ENCODE data around the gene TAPT1. TPM values are rescaled to one million over a fixed set of nuclear protein-coding genes. Genes with fewer than 3 reads are reported as not detected.

TAPT1 gene
- total and polyA plus RNA-seq, 10 donors: 10.7 to 53.7 (median 42.4) TPM

GRCh38 chr4:16238327-16238726, 12.1 kb upstream of the TAPT1 start:
- Histone ChIP-seq H3K27ac (peak overlapping the region in 4 of 8 donors; percentile 3 to 69 (median 57)), H3K27me3 (replicated peaks in 1 of 7) (no peaks in the 10 kb centered on the region), H3K36me3 (peaks cover 0 to 22% (median 0%) of the 10 kb centered on the region in 6 donors), H3K9me3 (no peaks in the 10 kb centered on the region), H3K4me1 (peaks cover 0 to 51% (median 6%) of the 10 kb centered on the region in 6 donors), H3K4me3 (peak overlapping the region in 1 of 8 donors; percentile 21)
- 74 to 82% (median 77%) methylated on average over 3 of the region's 3 CpGs for WGBS, 5 donors
- no peak for TF ChIP-seq POLR2AphosphoS5 (IDR thresholded peaks at IDR 0.05)
- no peak for TF ChIP-seq CTCF (IDR thresholded peaks at IDR 0.05 in 8 of 11, conservative IDR thresholded peaks at IDR 0.05 in 3 of 11)
- no peak for TF ChIP-seq POLR2A (IDR thresholded peaks at IDR 0.05)
- intact Hi-C loops (cut with DNase I; ENCODE audit: low total_unique reads): no loop called here
- DNase-seq: no peak

- TF ChIP-seq CTCF (IDR thresholded peaks at IDR 0.05 in 8 of 11, conservative IDR thresholded peaks at IDR 0.05 in 3 of 11) (no peak), POLR2A (IDR thresholded peaks at IDR 0.05) (no peak), POLR2AphosphoS5 (IDR thresholded peaks at IDR 0.05) (peak in 1 of 3 donors; percentile 59)
- no peaks in the 10 kb centered on the region for H3K9me3 ChIP-seq
- peaks cover 0 to 16% (median 0%) of the 10 kb centered on the region in 6 donors for H3K36me3 ChIP-seq
- intact Hi-C loops (cut with DNase I; ENCODE audit: low total_unique reads): no loop called here
- peaks cover 0 to 57% (median 8%) of the 10 kb centered on the region in 6 donors for H3K4me1 ChIP-seq
- no peak for DNase-seq
- H3K4me3 ChIP-seq: peak overlapping the region in 1 of 8 donors; percentile 21
- no peaks in the 10 kb centered on the region for H3K27me3 ChIP-seq (replicated peaks in 1 of 7)
- H3K27ac ChIP-seq: peak overlapping the region in 4 of 8 donors; percentile 3 to 69 (median 57)
- 49 to 69% (median 59%) methylated on average over 7 of the region's 7 CpGs for WGBS, 5 donors
Observed at GRCh38 chr4:16237715-16238114, 11.4 kb upstream of the TAPT1 start.

GRCh38 chr4:16236402-16237023, 10.2 kb upstream of the TAPT1 start:
- intact Hi-C loops (cut with DNase I; ENCODE audit: low total_unique reads): no loop called here
- Histone ChIP-seq H3K27me3 (replicated peaks in 1 of 7) (no peaks in the 10 kb centered on the region), H3K36me3 (peaks cover 0 to 7% (median 0%) of the 10 kb centered on the region in 6 donors), H3K4me1 (peaks cover 6 to 69% (median 20%) of the 10 kb centered on the region in 6 donors), H3K4me3 (no peak overlapping the region), H3K27ac (peak overlapping the region in 1 of 8 donors; percentile 7), H3K9me3 (no peaks in the 10 kb centered on the region)
- 89 to 97% (median 94%) methylated on average over 5 of the region's 5 CpGs for WGBS, 5 donors
- DNase-seq: no peak
- no peak for TF ChIP-seq POLR2A (IDR thresholded peaks at IDR 0.05)
- no peak for TF ChIP-seq POLR2AphosphoS5 (IDR thresholded peaks at IDR 0.05)
- TF ChIP-seq CTCF (IDR thresholded peaks at IDR 0.05 in 8 of 11, conservative IDR thresholded peaks at IDR 0.05 in 3 of 11): no peak

- WGBS, 5 donors: 91 to 97% (median 93%) methylated on average over 4 of the region's 4 CpGs
- H3K4me3 ChIP-seq: no peak overlapping the region
- H3K27ac ChIP-seq: peak overlapping the region in 1 of 8 donors; percentile 99
- H3K36me3 ChIP-seq: no peaks in the 10 kb centered on the region
- no peaks in the 10 kb centered on the region for H3K9me3 ChIP-seq
- intact Hi-C loops (cut with DNase I; ENCODE audit: low total_unique reads): no loop called here
- no peaks in the 10 kb centered on the region for H3K27me3 ChIP-seq (replicated peaks in 1 of 7)
- no peak for TF ChIP-seq POLR2AphosphoS5 (IDR thresholded peaks at IDR 0.05)
- no peak for TF ChIP-seq CTCF (IDR thresholded peaks at IDR 0.05 in 8 of 11, conservative IDR thresholded peaks at IDR 0.05 in 3 of 11)
- no peak for TF ChIP-seq POLR2A (IDR thresholded peaks at IDR 0.05)
- H3K4me1 ChIP-seq: peaks cover 9 to 79% (median 31%) of the 10 kb centered on the region in 6 donors
- DNase-seq: no peak
Observed at GRCh38 chr4:16235209-16235608, 8.9 kb upstream of the TAPT1 start.
